Stimulated activated CD4-positive, alpha-beta T cell treated with anti-CD3 and anti-CD28 coated beads, Interleukin-4, amount 100 ng/mL, for 48 hours (primary cell): ENCODE measurements around the gene GRIK1.
"Not testable (repeated sequence)": the region's sequence is repeated elsewhere in the genome, so short reads cannot be mapped to it uniquely, and the experiment has no call there.

Source experiments
- DNase-seq, 2 donors: peaks; one replicate each; pipeline ENCODE4 v3.0.0-alpha.2; 2020; ENCODE audit warnings: low read depth in 2 of 2

GRIK1 gene

GRCh38 chr21:29606613-29607012, 333.2 kb downstream of the GRIK1 start:
- no peak for DNase-seq

- not testable (repeated sequence) for DNase-seq
Measured at GRCh38 chr21:29605219-29605618, 334.6 kb downstream of the GRIK1 start.

GRCh38 chr21:29604076-29604475, 335.7 kb downstream of the GRIK1 start:
- DNase-seq: no peak

GRCh38 chr21:29601047-29601446, 338.7 kb downstream of the GRIK1 start:
- DNase-seq: no peak

GRCh38 chr21:29586696-29587095, 353.1 kb downstream of the GRIK1 start:
- no peak for DNase-seq

GRCh38 chr21:29585462-29585861, 354.3 kb downstream of the GRIK1 start:
- no peak for DNase-seq

- DNase-seq: no peak
Measured at GRCh38 chr21:29583424-29583924, 356.3 kb downstream of the GRIK1 start.

GRCh38 chr21:29582855-29583254, 356.9 kb downstream of the GRIK1 start:
- DNase-seq: no peak

GRCh38 chr21:29581393-29581792, 358.4 kb downstream of the GRIK1 start:
- DNase-seq: no peak

GRCh38 chr21:29580732-29581285, 359.0 kb downstream of the GRIK1 start:
- no peak for DNase-seq

GRCh38 chr21:29578306-29578705, 361.5 kb downstream of the GRIK1 start:
- no peak for DNase-seq

- no peak for DNase-seq
Measured at GRCh38 chr21:29571949-29572348, 367.8 kb downstream of the GRIK1 start.

GRCh38 chr21:29568020-29568697, 371.6 kb downstream of the GRIK1 start:
- DNase-seq: no peak

- DNase-seq: no peak
Measured at GRCh38 chr21:29557931-29558725, 381.7 kb downstream of the GRIK1 start.

GRCh38 chr21:29557200-29557599, 382.6 kb downstream of the GRIK1 start:
- DNase-seq: no peak

- DNase-seq: no peak
Measured at GRCh38 chr21:29555601-29556000, 384.2 kb downstream of the GRIK1 start.

GRCh38 chr21:29550205-29550604, 389.6 kb downstream of the GRIK1 start:
- DNase-seq: no peak

GRCh38 chr21:29549614-29550013, 390.2 kb downstream of the GRIK1 start:
- no peak for DNase-seq

- no peak for DNase-seq
Measured at GRCh38 chr21:29547998-29548397, 391.8 kb downstream of the GRIK1 start.

- DNase-seq: no peak
Measured at GRCh38 chr21:29546071-29546470, 393.7 kb downstream of the GRIK1 start.

- no peak for DNase-seq
Measured at GRCh38 chr21:29540289-29540688, 399.5 kb downstream of the GRIK1 start.

- DNase-seq: no peak
Measured at GRCh38 chr21:29538115-29538514, 401.7 kb downstream of the GRIK1 start.

- DNase-seq: no peak
Measured at GRCh38 chr21:29534448-29534847, 405.3 kb downstream of the GRIK1 start.
